GM13977 (cell line): ENCODE data around the gene LAPTM5.

Experiments
- DNase-seq: peaks from one replicate; pipeline ENCODE4 v3.0.0; 2012; ENCODE audit warnings: low spot score
- in situ Hi-C: fragments of 300-500 bp; cut with MboI; formaldehyde crosslinking; loops from one replicate; pipeline ENCODE4 v1.12.0; 2022; ENCODE audit warnings: low sequenced_read_pairs, low pct_unique_long_range_greater_than_20kb, mixed read lengths, inconsistent platforms; ENCODE audit not compliant: unreplicated experiment
- TF ChIP-seq, protein P1 (sequence below): IDR thresholded peaks from 2 replicates; pipeline ENCODE4 v1.5.1; 2012; ENCODE audit warnings: mild to moderate bottlenecking, control low read depth; ENCODE audit not compliant: insufficient read depth; ENCODE audit errors: extremely low read depth, missing control alignments

LAPTM5 gene

DNA sequence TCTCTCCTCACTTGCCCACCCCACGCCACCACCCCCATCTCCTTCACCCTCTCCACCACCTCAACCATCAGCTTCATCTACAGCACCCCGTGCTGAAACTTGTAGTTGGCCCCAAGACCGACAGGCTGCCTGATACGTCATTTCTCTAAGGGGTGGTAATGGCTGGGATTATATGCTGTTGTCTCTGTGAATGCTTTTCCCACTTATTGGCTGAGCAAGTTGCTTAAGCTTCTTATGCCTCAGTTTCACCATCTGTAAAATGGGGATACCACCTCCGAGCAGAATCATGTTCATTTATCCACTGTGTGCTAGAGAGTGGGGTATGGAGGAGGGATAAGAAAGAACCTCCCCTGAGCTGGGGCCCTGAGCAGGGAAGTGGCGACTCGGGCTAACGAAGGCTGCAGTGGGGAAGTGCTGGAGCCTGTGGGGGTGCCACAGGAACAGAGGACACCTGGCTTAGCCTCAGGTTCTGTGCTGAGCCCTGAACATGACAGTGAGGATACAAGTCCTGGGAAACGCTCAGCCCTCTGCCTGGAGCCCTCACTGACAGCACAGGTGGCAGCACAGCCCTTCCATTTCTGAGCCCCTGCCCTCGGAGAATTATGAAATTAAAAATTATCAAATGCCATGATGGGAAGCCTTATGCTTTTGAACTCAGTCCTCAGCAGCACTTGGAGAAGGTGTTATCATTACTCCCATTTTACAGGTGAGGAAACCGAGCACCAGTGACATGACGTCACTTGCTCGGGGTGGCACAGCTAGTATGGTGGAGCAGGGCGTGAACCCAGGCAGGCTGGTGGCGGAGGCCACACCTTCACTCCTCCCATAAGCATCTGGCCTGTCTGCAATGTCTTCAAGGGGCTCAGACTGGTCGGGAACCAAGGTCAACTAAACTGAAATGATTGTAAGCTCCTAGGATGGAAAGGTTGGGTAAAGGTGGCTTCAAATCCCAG lies 37.0 kb downstream of the LAPTM5 start:
- TF ChIP-seq, protein P1, sequence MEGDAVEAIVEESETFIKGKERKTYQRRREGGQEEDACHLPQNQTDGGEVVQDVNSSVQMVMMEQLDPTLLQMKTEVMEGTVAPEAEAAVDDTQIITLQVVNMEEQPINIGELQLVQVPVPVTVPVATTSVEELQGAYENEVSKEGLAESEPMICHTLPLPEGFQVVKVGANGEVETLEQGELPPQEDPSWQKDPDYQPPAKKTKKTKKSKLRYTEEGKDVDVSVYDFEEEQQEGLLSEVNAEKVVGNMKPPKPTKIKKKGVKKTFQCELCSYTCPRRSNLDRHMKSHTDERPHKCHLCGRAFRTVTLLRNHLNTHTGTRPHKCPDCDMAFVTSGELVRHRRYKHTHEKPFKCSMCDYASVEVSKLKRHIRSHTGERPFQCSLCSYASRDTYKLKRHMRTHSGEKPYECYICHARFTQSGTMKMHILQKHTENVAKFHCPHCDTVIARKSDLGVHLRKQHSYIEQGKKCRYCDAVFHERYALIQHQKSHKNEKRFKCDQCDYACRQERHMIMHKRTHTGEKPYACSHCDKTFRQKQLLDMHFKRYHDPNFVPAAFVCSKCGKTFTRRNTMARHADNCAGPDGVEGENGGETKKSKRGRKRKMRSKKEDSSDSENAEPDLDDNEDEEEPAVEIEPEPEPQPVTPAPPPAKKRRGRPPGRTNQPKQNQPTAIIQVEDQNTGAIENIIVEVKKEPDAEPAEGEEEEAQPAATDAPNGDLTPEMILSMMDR: no peak
- DNase-seq: no peak
- in situ Hi-C loops: loop anchor here (5.0 to 10.0 kb wide), 2 partner anchors 64 to 192 kb away; no protein-coding TSS in a partner anchor

DNA sequence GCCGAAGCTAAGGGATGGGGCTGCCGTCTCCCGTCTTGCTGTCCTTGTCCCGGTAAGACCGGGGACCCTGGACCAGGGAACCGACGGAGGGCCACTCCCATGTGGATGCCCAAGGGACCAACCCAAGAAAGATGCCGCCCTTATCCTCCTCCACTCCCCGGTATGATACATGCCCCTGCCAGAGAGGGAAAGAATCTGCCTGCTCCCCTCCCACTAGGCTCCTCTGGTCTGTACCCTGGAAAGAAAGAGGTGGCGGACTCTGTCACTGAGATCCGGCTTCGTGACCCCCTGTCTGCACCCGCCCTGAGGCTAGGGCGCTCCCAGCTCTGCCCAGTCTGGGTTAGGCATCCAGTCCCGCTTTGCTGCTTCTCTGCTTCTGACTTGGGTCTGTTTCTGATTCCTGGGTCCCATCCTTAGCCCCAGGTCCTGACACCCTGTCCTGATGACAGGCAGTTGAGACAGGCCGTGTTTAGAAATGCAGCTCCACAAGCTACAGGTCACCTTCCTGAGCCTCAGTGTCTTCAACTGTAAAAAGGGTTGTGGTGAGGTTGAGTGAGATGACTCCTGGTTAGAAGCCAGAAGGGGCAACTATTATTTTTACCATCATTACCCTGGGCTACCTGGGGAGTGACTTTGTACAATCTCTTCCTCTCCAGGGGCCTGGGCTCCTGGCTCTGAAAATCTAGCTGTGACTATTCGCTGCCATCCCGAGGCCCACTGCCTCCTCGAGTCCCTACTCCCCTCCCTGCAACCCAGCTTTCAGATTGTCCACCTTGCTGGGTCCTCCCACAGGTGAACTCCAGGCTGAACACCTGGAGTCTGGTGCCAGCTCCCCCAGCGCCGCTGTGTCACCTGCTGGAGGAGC lies 37.9 kb downstream of the LAPTM5 start:
- TF ChIP-seq, protein P1: no peak
- in situ Hi-C loops: loop anchor here (5.0 to 10.0 kb wide), 2 partner anchors 65 to 193 kb away; no protein-coding TSS in a partner anchor
- DNase-seq: no peak

DNA sequence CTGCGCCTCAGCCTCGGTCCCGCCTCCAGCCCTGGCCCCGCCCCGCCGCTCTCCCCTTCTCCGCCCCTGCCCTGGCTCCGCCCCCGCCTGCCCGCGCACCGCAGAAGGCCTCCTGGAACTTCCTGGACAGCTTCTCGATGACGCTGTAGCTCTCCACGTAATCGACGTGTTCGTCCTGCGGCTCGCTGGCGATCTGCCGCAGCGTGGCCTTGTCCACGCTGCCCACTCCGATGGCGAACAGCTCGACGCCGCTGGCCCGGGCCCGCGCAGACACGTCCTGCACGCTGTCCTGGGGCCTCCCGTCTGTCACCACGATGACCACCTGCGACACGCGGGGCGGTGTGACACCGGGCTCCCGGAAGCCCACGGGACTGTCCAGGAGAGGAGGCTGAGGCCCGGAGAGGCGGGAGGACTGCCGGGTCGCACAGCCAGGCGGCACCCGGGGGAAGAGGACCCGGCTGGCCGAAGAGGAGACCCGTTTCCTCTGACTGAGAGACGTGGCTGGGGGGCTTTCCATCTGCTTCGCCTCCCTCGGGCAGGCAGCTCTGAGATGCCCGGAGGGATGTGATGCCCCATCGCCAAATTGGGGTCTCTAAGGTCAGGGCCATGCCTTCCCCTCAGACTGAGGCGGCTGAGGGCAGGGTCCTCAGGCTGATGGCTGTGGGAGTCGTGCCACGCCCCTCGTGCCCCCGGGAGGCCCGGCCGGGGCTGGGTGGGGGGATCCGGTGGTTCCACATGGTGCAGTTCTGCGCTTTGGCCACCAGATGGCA lies 38.8 kb downstream of the LAPTM5 start:
- in situ Hi-C loops: no loop called here
- peak; percentile 65 for DNase-seq
- TF ChIP-seq, protein P1: peak; percentile 95

DNA sequence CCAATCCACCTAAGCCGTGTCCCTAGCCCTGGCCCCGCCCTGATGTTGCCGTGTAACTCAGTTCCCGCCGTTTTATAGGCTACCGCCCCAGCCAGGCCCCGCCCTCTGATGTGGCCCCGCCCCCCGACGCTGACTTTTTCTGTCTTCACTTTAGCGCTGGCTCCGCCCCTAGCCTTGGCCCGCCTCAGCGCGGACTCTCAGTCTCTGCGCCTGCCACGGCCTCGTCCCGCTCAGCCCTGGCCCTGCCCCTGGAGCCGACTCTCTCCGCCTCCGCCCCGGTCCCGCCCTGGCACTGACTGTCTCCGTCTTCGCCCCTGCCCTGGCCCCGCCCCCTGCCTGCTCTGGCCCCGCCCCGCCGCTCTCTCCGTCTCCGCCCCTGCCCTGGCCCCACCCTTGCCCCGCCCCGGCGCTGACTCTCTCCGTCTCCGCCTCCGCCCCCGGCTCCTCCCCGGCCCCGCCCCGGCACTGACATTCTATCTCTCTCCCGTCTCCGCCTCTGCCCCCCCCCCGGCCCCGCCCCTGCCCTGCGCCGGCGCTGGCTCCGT lies 39.4 kb downstream of the LAPTM5 start:
- DNase-seq: peak; percentile 94
- in situ Hi-C loops: no loop called here
- TF ChIP-seq, protein P1: no peak

DNA sequence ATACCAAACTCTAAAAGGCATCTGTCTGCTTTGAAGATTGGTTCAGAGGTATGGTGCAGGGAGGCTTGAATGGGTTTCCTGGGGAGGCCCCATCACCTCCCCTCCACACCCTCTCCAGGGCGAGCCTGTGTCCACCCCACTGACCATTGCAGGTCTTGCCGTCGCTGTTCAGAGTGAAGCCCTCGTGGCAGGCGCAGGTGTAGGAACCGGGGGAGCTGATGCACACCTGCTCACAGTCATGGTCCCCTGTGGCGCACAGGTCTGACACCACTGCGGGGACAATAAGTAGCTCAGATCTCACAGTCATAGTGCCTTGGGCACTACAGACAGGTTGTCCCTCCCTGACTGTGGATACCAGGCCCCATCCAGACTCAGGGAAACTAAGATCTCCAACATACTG lies 40.9 kb downstream of the LAPTM5 start:
- no peak for DNase-seq
- TF ChIP-seq, protein P1: no peak
- in situ Hi-C loops: no loop called here
